Measurements from ENCODE around the gene BPIFB2. TPM values are rescaled to one million over a fixed set of nuclear protein-coding genes. Genes with fewer than 3 reads are reported as not detected.

The BPIFB2 gene
- total RNA-seq, 1 donor from 2014 or later, result not detected

DNA sequence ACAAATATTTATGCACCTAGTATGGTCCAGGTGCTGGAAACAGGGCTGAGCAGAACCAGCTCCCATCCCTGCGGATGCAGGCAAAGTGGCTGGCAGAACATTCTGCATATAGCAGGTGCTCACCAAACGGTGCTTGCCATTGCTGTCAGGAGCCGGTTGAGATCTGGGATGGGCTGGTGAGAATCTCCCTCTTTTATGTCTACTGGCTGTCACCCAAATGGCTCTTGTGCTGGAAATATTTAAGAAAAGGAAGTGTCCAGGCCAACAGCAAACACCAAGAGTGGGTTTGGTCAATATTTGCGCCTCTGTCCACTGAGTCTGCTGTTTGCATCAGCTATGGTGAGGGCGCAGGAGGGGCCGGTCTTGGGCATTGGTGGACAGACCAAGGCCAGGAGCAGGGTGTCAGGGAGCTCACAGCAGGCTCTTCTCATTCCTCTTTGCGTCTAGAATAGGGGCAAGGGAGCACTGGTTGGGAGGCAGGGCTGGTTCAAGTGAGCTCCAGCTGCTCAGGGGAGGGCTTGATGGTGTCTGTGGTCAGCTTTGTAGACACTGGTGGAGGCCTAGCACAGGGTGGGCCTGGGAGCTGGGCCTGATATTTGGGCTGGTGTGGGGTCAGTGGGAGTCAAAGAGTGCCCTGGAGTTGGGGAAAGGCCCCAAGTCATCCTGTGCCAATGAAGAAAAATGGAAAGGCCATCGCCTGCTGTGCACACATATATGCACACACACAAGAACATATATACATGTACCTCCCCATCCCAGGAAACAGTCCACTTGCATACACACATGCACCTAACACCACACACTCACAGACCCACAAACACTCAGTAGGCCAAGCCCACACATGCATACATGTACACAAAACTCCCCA, 1.4 kb upstream of the BPIFB2 start:
- Histone ChIP-seq H3K4me1 (ENCODE audit: insufficient read depth, low read length) (no peaks in the 10 kb centered on the region), H3K4me2 (ENCODE audit: low read length) (no peak overlapping the region), H2AFZ (ENCODE audit: low read depth, low read length) (no peak overlapping the region), H3K9ac (ENCODE audit: low read length) (no peak overlapping the region), H3K9me3 (ENCODE audit: insufficient read depth, low read depth, low read length) (no peaks in the 10 kb centered on the region), H3K36me3 (ENCODE audit: insufficient read depth, low read length) (no peaks in the 10 kb centered on the region), H3K4me3 (ENCODE audit: insufficient read depth, low read depth, low read length) (no peak overlapping the region), H4K20me1 (ENCODE audit: insufficient read depth, low read length) (no peaks in the 10 kb centered on the region), H3K27me3 (ENCODE audit: insufficient read depth, low read length) (no peaks in the 10 kb centered on the region), H3K27ac (ENCODE audit: low read depth, low read length) (no peak overlapping the region), H3K79me2 (ENCODE audit: insufficient read depth, low read length) (no peaks in the 10 kb centered on the region)
- DNase-seq (ENCODE audit: low read depth) (no peak), FAIRE-seq (no peak)
- Mint-ChIP-seq H3K27ac (ENCODE audit: unreplicated experiment) (no peak overlapping the region), H3K36me3 (ENCODE audit: low read depth, unreplicated experiment) (no peaks in the 10 kb centered on the region), H3K4me3 (ENCODE audit: unreplicated experiment) (no peak overlapping the region), H3K27me3 (ENCODE audit: low read depth, unreplicated experiment) (peaks cover 25% of the 10 kb centered on the region), H3K9me3 (ENCODE audit: unreplicated experiment) (peaks cover 2% of the 10 kb centered on the region), H3K4me1 (ENCODE audit: low read depth, unreplicated experiment) (no peaks in the 10 kb centered on the region)
- no peak for TF ChIP-seq EZH2 (IDR thresholded peaks at IDR 0.05; ENCODE audit: insufficient read depth, low read length)
- TF ChIP-seq, protein P1, sequence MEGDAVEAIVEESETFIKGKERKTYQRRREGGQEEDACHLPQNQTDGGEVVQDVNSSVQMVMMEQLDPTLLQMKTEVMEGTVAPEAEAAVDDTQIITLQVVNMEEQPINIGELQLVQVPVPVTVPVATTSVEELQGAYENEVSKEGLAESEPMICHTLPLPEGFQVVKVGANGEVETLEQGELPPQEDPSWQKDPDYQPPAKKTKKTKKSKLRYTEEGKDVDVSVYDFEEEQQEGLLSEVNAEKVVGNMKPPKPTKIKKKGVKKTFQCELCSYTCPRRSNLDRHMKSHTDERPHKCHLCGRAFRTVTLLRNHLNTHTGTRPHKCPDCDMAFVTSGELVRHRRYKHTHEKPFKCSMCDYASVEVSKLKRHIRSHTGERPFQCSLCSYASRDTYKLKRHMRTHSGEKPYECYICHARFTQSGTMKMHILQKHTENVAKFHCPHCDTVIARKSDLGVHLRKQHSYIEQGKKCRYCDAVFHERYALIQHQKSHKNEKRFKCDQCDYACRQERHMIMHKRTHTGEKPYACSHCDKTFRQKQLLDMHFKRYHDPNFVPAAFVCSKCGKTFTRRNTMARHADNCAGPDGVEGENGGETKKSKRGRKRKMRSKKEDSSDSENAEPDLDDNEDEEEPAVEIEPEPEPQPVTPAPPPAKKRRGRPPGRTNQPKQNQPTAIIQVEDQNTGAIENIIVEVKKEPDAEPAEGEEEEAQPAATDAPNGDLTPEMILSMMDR (IDR thresholded peaks at IDR 0.05; ENCODE audit: insufficient read depth, low read depth, low read length), result no peak

DNA sequence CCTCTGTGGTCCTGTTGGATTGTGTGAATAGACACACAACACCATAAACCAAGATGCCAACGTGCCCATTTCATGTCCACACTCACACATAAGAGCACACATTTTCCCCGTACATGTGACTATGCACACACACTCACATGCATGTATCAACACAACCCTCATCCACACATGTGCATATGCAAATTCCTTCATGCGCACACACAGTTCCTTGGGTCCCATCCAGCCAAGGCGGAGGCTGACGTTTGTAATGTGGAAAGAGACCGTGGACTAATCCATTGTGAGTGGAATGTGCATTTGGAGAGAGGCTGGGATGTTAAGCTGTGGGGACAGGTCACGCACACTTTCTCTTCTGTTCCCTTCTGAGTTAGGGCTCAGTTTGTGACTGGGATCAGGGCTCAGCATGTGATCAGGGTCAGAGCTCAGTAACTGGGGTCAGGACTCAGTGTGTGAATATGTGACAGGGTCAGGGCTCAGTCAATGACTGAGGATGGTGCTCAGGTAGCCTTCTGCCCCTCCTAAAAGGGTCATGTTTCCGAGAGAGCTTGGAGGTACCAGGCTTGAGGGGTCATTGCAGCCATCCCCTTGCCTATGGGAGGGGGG, 628 bp upstream of the BPIFB2 start:
- FAIRE-seq (no peak), DNase-seq (ENCODE audit: low read depth) (no peak)
- Mint-ChIP-seq H3K27me3 (ENCODE audit: low read depth, unreplicated experiment) (peaks cover 33% of the 10 kb centered on the region), H3K9me3 (ENCODE audit: unreplicated experiment) (peaks cover 2% of the 10 kb centered on the region), H3K36me3 (ENCODE audit: low read depth, unreplicated experiment) (no peaks in the 10 kb centered on the region), H3K4me1 (ENCODE audit: low read depth, unreplicated experiment) (no peaks in the 10 kb centered on the region), H3K4me3 (ENCODE audit: unreplicated experiment) (no peak overlapping the region), H3K27ac (ENCODE audit: unreplicated experiment) (no peak overlapping the region)
- no peak overlapping the region for H2AFZ ChIP-seq (ENCODE audit: low read depth, low read length)
- H3K9ac ChIP-seq (ENCODE audit: low read length), result no peak overlapping the region
- no peaks in the 10 kb centered on the region for H3K79me2 ChIP-seq (ENCODE audit: insufficient read depth, low read length)
- H3K36me3 ChIP-seq (ENCODE audit: insufficient read depth, low read length), result no peaks in the 10 kb centered on the region
- no peaks in the 10 kb centered on the region for H3K4me1 ChIP-seq (ENCODE audit: insufficient read depth, low read length)
- H3K4me3 ChIP-seq (ENCODE audit: insufficient read depth, low read depth, low read length), result no peak overlapping the region
- TF ChIP-seq, protein P1 (IDR thresholded peaks at IDR 0.05; ENCODE audit: insufficient read depth, low read depth, low read length), result no peak
- TF ChIP-seq EZH2 (IDR thresholded peaks at IDR 0.05; ENCODE audit: insufficient read depth, low read length), result no peak
- H3K27me3 ChIP-seq (ENCODE audit: insufficient read depth, low read length), result no peaks in the 10 kb centered on the region
- no peak overlapping the region for H3K27ac ChIP-seq (ENCODE audit: low read depth, low read length)
- H3K4me2 ChIP-seq (ENCODE audit: low read length), result no peak overlapping the region
- no peaks in the 10 kb centered on the region for H4K20me1 ChIP-seq (ENCODE audit: insufficient read depth, low read length)
- no peaks in the 10 kb centered on the region for H3K9me3 ChIP-seq (ENCODE audit: insufficient read depth, low read depth, low read length)

All from astrocyte (in vitro differentiated cells and primary cell).